GM23338 (cell line): ENCODE results near the gene LDLRAD3.

Experiments
- CREB1 ChIP-seq: fragments of 250-450 bp; sonication (Bioruptor Pico); IDR thresholded peaks from 2 replicates; pipeline ENCODE4 v1.5.0; 2020; ENCODE audit warnings: low read depth, mild to moderate bottlenecking, moderate library complexity
- EZH2 ChIP-seq: fragments of 200-600 bp; sonication (generic); IDR thresholded peaks from one replicate; pipeline ENCODE4 v1.8.0; 2017; ENCODE audit warnings: antibody characterized with exemption, mild to moderate bottlenecking, low read depth; ENCODE audit not compliant: unreplicated experiment
- EZH2phosphoT487 ChIP-seq: fragments of 200-600 bp; sonication (generic); IDR thresholded peaks from one replicate; pipeline ENCODE4 v1.8.1; 2018; ENCODE audit warnings: antibody characterized with exemption; ENCODE audit not compliant: unreplicated experiment
- JUNB ChIP-seq: IDR thresholded peaks from one replicate; pipeline ENCODE4 v1.6.1; 2016; ENCODE audit warnings: antibody characterized with exemption; ENCODE audit not compliant: unreplicated experiment
- POLR2AphosphoS5 ChIP-seq: IDR thresholded peaks from 2 replicates; pipeline ENCODE4 v1.6.1; 2016; ENCODE audit warnings: antibody characterized with exemption, low read depth
- ZNF462 ChIP-seq: fragments of 250-450 bp; sonication (Bioruptor Pico); IDR thresholded peaks from 2 replicates; pipeline ENCODE4 v1.5.0; 2020; ENCODE audit warnings: mild to moderate bottlenecking, moderate library complexity
- TF ChIP-seq, protein P1 (sequence below), 2 experiments: fragments of 200-600 bp in 1 of 2; sonication (generic) in 1 of 2; conservative IDR thresholded peaks; 2 replicates each; pipeline versions ENCODE4 v1.5.1 to v1.6.1; 2016 to 2017; ENCODE audit warnings: antibody characterized with exemption in 2 of 2, low read depth in 2 of 2, mild to moderate bottlenecking in 2 of 2, moderate library complexity in 1 of 2
- TF ChIP-seq, protein P2 (sequence below): IDR thresholded peaks from one replicate; pipeline ENCODE4 v1.6.1; 2018; ENCODE audit warnings: antibody characterized with exemption; ENCODE audit not compliant: unreplicated experiment
- TF ChIP-seq, protein P3 (sequence below): IDR thresholded peaks from 2 replicates; pipeline ENCODE4 v1.6.1; 2016; ENCODE audit warnings: antibody characterized with exemption

DNA sequence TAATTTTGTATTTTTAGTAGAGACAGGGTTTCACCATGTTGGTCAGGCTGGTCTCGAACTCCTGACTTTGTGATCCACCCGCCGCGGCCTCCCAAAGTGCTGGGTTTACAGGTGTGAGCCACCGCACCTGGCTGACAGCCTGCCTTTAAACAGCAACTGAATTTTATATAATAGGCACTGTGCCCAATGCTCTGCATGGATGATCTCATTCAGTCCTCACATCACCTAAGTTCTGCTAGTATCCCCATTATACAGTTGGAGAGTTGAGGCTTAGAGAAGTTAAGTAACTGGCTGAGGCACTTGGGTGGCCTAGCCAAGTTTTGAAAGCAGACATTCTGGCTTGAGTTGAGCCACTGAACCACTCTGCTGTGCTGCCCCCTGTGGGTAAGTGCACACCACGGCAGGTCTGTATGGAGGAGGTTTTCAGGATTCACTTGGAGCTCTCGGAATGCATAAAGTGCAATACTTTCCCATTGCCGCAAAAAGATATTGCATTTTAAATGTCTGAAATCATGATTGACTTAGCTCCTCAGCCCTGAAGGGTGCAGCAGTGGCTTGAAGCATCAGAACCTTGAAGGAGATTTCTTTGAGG lies 112.4 kb downstream of the LDLRAD3 start:
- no peak for TF ChIP-seq EZH2
- TF ChIP-seq, protein P1, sequence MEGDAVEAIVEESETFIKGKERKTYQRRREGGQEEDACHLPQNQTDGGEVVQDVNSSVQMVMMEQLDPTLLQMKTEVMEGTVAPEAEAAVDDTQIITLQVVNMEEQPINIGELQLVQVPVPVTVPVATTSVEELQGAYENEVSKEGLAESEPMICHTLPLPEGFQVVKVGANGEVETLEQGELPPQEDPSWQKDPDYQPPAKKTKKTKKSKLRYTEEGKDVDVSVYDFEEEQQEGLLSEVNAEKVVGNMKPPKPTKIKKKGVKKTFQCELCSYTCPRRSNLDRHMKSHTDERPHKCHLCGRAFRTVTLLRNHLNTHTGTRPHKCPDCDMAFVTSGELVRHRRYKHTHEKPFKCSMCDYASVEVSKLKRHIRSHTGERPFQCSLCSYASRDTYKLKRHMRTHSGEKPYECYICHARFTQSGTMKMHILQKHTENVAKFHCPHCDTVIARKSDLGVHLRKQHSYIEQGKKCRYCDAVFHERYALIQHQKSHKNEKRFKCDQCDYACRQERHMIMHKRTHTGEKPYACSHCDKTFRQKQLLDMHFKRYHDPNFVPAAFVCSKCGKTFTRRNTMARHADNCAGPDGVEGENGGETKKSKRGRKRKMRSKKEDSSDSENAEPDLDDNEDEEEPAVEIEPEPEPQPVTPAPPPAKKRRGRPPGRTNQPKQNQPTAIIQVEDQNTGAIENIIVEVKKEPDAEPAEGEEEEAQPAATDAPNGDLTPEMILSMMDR (conservative IDR thresholded peaks at IDR 0.05; ENCODE audit: low read depth in 2 of 2): peak; percentile 89 to 90
- TF ChIP-seq, protein P2, sequence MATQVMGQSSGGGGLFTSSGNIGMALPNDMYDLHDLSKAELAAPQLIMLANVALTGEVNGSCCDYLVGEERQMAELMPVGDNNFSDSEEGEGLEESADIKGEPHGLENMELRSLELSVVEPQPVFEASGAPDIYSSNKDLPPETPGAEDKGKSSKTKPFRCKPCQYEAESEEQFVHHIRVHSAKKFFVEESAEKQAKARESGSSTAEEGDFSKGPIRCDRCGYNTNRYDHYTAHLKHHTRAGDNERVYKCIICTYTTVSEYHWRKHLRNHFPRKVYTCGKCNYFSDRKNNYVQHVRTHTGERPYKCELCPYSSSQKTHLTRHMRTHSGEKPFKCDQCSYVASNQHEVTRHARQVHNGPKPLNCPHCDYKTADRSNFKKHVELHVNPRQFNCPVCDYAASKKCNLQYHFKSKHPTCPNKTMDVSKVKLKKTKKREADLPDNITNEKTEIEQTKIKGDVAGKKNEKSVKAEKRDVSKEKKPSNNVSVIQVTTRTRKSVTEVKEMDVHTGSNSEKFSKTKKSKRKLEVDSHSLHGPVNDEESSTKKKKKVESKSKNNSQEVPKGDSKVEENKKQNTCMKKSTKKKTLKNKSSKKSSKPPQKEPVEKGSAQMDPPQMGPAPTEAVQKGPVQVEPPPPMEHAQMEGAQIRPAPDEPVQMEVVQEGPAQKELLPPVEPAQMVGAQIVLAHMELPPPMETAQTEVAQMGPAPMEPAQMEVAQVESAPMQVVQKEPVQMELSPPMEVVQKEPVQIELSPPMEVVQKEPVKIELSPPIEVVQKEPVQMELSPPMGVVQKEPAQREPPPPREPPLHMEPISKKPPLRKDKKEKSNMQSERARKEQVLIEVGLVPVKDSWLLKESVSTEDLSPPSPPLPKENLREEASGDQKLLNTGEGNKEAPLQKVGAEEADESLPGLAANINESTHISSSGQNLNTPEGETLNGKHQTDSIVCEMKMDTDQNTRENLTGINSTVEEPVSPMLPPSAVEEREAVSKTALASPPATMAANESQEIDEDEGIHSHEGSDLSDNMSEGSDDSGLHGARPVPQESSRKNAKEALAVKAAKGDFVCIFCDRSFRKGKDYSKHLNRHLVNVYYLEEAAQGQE: no peak
- TF ChIP-seq POLR2AphosphoS5: no peak
- TF ChIP-seq, protein P3, sequence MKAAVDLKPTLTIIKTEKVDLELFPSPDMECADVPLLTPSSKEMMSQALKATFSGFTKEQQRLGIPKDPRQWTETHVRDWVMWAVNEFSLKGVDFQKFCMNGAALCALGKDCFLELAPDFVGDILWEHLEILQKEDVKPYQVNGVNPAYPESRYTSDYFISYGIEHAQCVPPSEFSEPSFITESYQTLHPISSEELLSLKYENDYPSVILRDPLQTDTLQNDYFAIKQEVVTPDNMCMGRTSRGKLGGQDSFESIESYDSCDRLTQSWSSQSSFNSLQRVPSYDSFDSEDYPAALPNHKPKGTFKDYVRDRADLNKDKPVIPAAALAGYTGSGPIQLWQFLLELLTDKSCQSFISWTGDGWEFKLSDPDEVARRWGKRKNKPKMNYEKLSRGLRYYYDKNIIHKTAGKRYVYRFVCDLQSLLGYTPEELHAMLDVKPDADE: no peak
- no peak for TF ChIP-seq ZNF462 (CRISPR knock-in tag)
- TF ChIP-seq CREB1: no peak
- TF ChIP-seq EZH2phosphoT487: no peak
- TF ChIP-seq JUNB: no peak
